Fibroblast of the aortic adventitia (primary cell): ENCODE measurements around the gene IGF2R. TPM values are rescaled to one million over a fixed set of nuclear protein-coding genes. Genes with fewer than 3 reads are reported as not detected.

Source experiments
- DNase-seq: peaks from one replicate; pipeline ENCODE4 v3.0.0-alpha.2; 2010; ENCODE audit warnings: low read depth
- H3K4me3 ChIP-seq: 2 replicates; pipeline ENCODE4 v1.5.1; 2011; ENCODE audit warnings: low read depth, mild to moderate bottlenecking, control low read depth, low read length, moderate library complexity
- CTCF ChIP-seq: IDR thresholded peaks from 2 replicates; pipeline ENCODE4 v1.5.1; 2011; ENCODE audit warnings: mild to moderate bottlenecking, low read length, control low read depth, inconsistent platforms; ENCODE audit not compliant: insufficient read depth
- total RNA-seq: library from RNA; depleted of rRNA; stranded (reverse); fragments of >200 nt; gene quantifications from 2 replicates; pipeline ENCODE4 v1.2.3, GENCODE V29; 2012; ENCODE audit warnings: low replicate concordance

Gene IGF2R
- total RNA-seq, 1 donor = 112 TPM

GRCh38 chr6:160116411-160116810 is 147.5 kb downstream of the IGF2R start:
- TF ChIP-seq CTCF = no peak
- DNase-seq = no peak
- H3K4me3 ChIP-seq = no peak overlapping the region

GRCh38 chr6:160117137-160117536 is 148.3 kb downstream of the IGF2R start:
- TF ChIP-seq CTCF = no peak
- no peak overlapping the region for H3K4me3 ChIP-seq
- DNase-seq = no peak

GRCh38 chr6:160118620-160119229 is 149.8 kb downstream of the IGF2R start:
- H3K4me3 ChIP-seq = no peak overlapping the region
- TF ChIP-seq CTCF = no peak

GRCh38 chr6:160120087-160120486 is 151.2 kb downstream of the IGF2R start:
- no peak for DNase-seq
- no peak for TF ChIP-seq CTCF
- H3K4me3 ChIP-seq = no peak overlapping the region

More at GRCh38 chr6:160118620-160119229, 149.8 kb downstream of the IGF2R start:
- no peak for DNase-seq

GRCh38 chr6:160121558-160121957 is 152.7 kb downstream of the IGF2R start, which contains the start of gene SLC22A1:
SLC22A1 (plus strand) TSS chr6:160121815; CDS start chr6:160121936, 121 bp downstream.
- no peak within 1 kb of the TSS for H3K4me3 ChIP-seq
- TF ChIP-seq CTCF = no peak
- no peak for DNase-seq

- no peak for DNase-seq
- TF ChIP-seq CTCF = no peak
- no peak overlapping the region for H3K4me3 ChIP-seq
Observed at GRCh38 chr6:160121981-160122380, 153.1 kb downstream of the IGF2R start.

- no peak for TF ChIP-seq CTCF
- DNase-seq = no peak
- H3K4me3 ChIP-seq = no peak overlapping the region
Observed at GRCh38 chr6:160122744-160123143, 153.9 kb downstream of the IGF2R start.
